ENCODE measurements around the gene NFASC. TPM values are rescaled to one million over a fixed set of nuclear protein-coding genes. Genes with fewer than 3 reads are reported as not detected.
A peak's percentile ranks its signal among the peaks of the same experiment; 100 is the strongest.

Gene NFASC
- total RNA-seq, 8 experiments from 2014 or later: 0.56 to 85.7 (median 43.3) TPM

DNA sequence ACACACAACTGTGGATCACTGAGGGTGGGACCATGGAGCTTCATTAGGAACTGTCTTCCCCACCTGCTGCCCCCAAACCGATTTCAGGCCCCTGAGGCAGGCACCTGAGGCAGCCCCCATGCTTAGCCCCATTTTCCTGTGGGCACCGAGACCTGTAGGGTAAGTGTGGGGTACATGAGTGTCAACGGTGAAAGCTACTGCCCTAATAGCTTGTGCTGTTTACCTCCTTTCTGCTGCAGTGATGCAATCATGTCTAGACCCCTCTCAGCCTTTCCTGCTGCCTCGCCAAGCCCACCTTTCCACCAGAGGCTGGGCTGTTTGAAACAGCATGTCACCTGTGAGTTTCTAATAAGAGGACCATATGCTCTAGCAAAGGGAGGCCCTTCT, 53.0 kb downstream of the NFASC start:
- H3K27ac ChIP-seq: peak overlapping the region; percentile 83 to 90
- peak in 4 of 8 experiments; percentile 25 to 39 (median 34) for ATAC-seq (replicated peaks in 6 of 8)
- in situ Hi-C loops (cut with MboI; ENCODE audit: low pct_unique_long_range_greater_than_20kb in 2 of 9, low sequenced_read_pairs in 9 of 9, unreplicated experiment in 9 of 9): no loop called here
- 20 to 100% (median 73%) methylated on average over 1 to 2 of the region's 4 CpGs; no CpG with 5 or more reads in 7 of the 10 experiments for WGBS, 10 experiments
- peaks cover 56 to 60% of the 10 kb centered on the region in 2 donors for H3K4me1 ChIP-seq (replicated peaks in 1 of 2)
- H3K4me3 ChIP-seq: no peak overlapping the region

DNA sequence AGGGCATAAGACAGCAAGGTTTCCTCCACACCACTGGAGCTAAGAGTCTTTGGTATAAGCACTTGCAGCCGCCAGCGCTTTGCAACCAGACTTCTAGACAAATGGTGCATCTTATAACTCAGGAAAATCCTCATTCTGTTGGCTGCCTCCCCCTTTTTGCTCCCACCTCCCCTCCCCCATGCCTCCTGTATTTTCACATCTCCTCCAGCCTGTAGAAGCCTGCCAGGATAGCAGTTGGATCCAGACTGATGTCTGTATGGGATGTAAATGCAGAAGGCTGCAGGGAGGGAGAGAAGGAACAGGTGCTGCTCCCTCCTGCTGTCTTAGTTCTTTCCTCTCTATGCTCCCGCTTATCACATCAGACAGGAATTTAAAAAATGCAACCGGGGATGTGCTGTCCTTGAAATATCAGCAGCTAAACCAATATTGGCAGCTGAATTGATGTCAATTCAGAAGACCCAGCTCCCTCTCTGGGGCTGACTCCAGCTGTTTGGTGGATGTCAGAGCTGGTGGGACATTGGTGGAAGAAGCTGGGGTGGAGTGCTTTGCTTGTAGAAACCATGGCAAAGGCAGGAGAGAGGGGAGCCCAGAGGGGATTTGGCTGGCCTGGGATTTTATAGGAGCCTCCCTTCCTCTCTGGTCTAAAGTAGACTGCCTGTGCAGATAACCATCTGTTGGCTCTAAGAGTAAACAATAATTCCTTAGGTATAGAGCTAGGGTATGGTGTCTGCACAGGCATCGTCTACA, 53.5 kb downstream of the NFASC start:
- Histone ChIP-seq H3K27ac (peak overlapping the region; percentile 83 to 90), H3K4me1 (replicated peaks in 1 of 2) (peaks cover 62 to 66% of the 10 kb centered on the region in 2 donors), H3K4me3 (no peak overlapping the region)
- in situ Hi-C loops (cut with MboI; ENCODE audit: low pct_unique_long_range_greater_than_20kb in 2 of 9, low sequenced_read_pairs in 9 of 9, unreplicated experiment in 9 of 9): no loop called here
- WGBS, 10 experiments: 20 to 78% (median 60%) methylated on average over 1 to 4 of the region's 5 CpGs; no CpG with 5 or more reads in 4 of the 10 experiments
- ATAC-seq (replicated peaks in 6 of 8): peak in 7 of 8 experiments; percentile 35 to 70 (median 63)

DNA sequence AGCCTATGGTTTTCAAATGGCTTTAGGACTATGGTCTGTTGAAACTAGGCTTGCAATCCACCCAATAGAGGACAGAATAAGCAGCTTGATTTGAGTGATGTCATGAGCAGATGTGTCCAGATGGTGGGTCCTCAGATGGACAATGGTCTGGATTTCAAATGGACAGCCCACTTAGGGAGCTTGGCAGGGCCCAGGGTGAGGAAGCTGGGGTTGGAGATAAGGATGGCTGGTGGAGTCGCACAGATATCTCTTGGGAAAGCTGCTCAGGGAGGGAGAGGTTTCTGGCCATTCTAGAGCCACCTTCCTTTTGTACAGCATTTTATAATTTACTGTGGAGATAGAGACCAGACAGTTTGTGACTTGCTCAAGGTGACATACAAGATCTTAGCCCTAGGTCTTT, 55.0 kb downstream of the NFASC start:
- in situ Hi-C loops (cut with MboI; ENCODE audit: low pct_unique_long_range_greater_than_20kb in 2 of 9, low sequenced_read_pairs in 9 of 9, unreplicated experiment in 9 of 9): loop anchor here in 6 of 9 experiments (25.0 kb wide), 3 partner anchors 88 to 363 kb away; no protein-coding TSS in a partner anchor
- no peak overlapping the region for H3K27ac ChIP-seq
- 60 to 100% (median 91%) methylated on average over 1 of the region's 1 CpG; no CpG with 5 or more reads in 6 of the 10 experiments for WGBS, 10 experiments
- no peak overlapping the region for H3K4me3 ChIP-seq
- no peak for ATAC-seq (replicated peaks in 6 of 8)
- peaks cover 69 to 77% of the 10 kb centered on the region in 2 donors for H3K4me1 ChIP-seq (replicated peaks in 1 of 2)

DNA sequence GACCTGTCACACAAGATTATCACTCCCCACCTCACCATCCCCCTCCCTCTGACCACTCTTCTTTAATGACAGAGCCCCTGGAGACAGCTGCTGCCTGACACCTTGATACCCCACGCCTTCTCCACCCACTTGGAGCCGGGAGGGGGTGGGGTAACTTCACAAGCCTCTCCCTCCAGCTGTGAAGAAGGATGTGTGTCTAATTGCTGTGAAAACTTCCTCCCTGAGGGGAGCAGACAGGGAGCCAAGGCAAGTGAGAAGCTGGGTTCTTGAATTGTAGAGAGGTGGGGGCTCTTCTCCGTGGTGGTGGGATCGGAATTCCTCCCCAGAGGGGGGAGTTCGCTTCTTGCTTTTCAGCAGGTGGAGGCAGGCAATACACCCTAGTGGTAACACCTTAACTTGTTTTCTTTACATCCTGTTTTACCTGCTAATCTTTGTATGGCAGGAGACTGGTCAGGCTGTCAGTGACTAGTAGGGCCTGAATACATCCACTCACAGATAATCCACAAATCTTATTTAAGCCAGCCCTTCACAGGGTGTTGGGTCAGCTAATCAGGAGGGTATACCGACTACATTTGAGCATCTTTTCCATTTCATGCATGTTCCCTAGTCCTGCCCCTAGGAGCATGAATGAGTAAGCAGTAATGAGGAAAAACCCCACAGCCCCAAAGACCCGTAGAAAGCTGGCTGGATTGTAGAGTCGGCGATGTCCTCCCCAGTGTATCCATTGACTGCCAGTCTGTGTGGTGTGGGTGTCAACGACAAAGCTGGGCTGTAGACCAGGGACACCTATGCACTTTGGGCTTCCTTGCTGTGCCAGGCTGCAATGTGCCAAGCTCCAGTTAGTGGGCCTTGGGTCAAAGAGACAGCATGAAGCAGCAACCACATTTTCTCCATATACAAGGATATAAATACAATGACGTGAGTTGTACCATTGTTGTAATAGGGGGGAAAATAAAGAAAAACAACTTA, 57.3 kb downstream of the NFASC start:
- WGBS, 10 experiments: 20 to 80% (median 61%) methylated on average over 1 to 7 of the region's 11 CpGs; no CpG with 5 or more reads in 1 of the 10 experiments
- Histone ChIP-seq H3K4me1 (replicated peaks in 1 of 2) (peaks cover 60 to 63% of the 10 kb centered on the region in 2 donors), H3K4me3 (no peak overlapping the region), H3K27ac (peak overlapping the region in 1 of 2 donors; percentile 13)
- ATAC-seq (replicated peaks in 6 of 8): no peak
- in situ Hi-C loops (cut with MboI; ENCODE audit: low pct_unique_long_range_greater_than_20kb in 2 of 9, low sequenced_read_pairs in 9 of 9, unreplicated experiment in 9 of 9): loop anchor here in 6 of 9 experiments (25.0 kb wide), 3 partner anchors 91 to 366 kb away; no protein-coding TSS in a partner anchor

DNA sequence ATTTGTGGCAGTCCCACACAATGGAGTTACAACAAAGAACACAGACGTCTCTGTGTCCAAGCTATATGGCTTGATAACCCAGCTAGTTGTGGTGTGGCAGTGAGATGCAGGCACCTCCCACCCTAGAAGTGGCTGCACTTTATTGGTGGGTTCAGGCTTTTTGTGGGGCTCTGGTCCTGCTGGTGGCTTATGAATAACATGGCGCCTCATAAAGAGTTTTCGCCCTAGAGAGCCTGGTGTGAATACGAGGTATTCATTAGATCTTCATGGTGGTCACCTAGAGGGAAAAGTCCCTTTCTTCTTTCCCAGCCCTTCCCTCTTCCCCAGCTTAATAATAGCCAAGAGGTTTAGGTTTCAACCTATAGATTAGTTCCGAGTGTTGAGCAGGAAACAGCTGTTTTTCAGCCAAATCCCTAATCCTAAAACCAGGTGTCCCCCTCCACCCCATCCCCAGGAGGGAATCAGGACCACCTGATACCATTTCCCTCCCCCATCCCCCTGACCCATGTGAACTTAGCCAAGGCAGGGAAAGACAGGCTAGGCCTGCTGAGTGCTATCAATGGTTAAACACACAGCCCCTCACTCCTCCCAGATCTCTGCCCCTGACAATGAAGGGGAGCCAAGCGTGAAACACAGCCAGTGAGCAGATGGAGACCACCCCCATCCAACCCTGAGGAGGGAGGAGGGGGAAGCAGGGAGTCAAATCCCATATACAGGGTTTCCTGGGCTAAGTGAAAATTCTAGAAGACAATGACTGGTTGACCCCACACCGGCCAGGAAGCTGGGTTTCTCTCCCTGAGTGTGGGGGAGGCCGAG, 58.2 kb downstream of the NFASC start:
- in situ Hi-C loops (cut with MboI; ENCODE audit: low pct_unique_long_range_greater_than_20kb in 2 of 9, low sequenced_read_pairs in 9 of 9, unreplicated experiment in 9 of 9): loop anchor here in 6 of 9 experiments (25.0 kb wide), 3 partner anchors 92 to 367 kb away; no protein-coding TSS in a partner anchor
- 0 to 53% (median 30%) methylated on average over 1 to 7 of the region's 8 CpGs; no CpG with 5 or more reads in 1 of the 10 experiments for WGBS, 10 experiments
- peak in 3 of 8 experiments; percentile 25 to 42 (median 40) for ATAC-seq (replicated peaks in 6 of 8)
- peak overlapping the region; percentile 23 to 52 for H3K27ac ChIP-seq
- no peak overlapping the region for H3K4me3 ChIP-seq
- peaks cover 51 to 54% of the 10 kb centered on the region in 2 donors for H3K4me1 ChIP-seq (replicated peaks in 1 of 2)

DNA sequence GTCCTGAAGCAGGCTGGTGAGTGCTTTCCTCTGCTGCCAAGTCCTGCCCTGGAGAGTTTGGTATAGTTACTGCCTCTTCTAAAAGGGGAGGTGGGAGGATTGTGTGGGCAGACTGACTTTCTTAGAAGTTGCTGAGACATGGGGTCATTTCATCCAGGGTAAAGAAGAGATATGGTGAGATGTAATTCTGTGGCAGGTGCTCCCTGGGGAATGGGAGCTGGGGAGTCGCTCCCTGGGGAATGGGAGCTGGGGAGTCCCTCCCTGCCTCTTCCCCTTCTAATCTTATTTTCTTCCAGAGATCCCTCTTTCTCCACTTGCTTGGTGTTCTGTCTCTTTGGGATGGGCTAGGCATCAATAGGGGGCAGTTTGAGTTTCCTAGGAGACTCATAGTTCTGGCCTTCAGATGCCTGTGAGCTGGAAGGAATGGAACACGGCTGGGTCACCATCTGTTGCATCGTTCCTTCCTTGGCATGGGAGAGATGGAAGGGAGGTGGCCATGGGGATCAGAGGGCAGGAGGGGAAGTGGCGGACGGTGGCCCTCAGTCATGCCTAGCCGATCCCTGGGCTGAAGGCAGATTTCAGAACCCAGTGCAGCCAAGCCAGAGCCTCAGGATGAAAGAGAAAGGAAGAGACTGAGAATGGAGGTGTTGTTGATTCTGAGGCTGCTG, 59.0 kb downstream of the NFASC start:
- in situ Hi-C loops (cut with MboI; ENCODE audit: low pct_unique_long_range_greater_than_20kb in 2 of 9, low sequenced_read_pairs in 9 of 9, unreplicated experiment in 9 of 9): loop anchor here in 6 of 9 experiments (10.0 to 25.0 kb wide), 4 partner anchors 92 to 367 kb away; no protein-coding TSS in a partner anchor
- WGBS, 10 experiments: 51 to 67% (median 56%) methylated on average over 1 to 5 of the region's 6 CpGs; no CpG with 5 or more reads in 7 of the 10 experiments

DNA sequence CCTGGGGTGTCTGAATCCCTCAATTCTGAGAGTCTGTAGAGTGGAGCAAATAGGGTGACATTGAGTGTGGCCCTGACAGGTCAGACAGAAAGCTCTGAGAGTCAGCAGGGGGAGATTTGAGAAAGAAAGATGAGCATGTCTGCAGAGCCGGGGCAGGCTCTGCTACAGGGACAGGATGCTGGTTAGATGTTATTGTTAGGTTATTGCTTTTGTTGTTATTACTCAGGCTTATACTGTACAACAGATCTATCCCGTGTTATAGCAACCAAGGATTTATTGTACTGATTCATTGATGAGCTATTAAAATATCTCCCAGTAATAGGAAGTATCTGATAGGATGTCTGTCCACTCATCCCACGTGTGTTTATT, 59.5 kb downstream of the NFASC start:
- Histone ChIP-seq H3K4me1 (replicated peaks in 1 of 2) (peaks cover 41 to 42% of the 10 kb centered on the region in 2 donors), H3K27ac (peak overlapping the region; percentile 25 to 52), H3K4me3 (no peak overlapping the region)
- ATAC-seq (replicated peaks in 6 of 8): peak in 5 of 8 experiments; percentile 14 to 76 (median 48)
- in situ Hi-C loops (cut with MboI; ENCODE audit: low pct_unique_long_range_greater_than_20kb in 2 of 9, low sequenced_read_pairs in 9 of 9, unreplicated experiment in 9 of 9): loop anchor here in 6 of 9 experiments (10.0 to 25.0 kb wide), 4 partner anchors 93 to 368 kb away; no protein-coding TSS in a partner anchor
- 20 to 100% (median 65%) methylated on average over 1 to 3 of the region's 3 CpGs; no CpG with 5 or more reads in 2 of the 10 experiments for WGBS, 10 experiments

More for the DNA sequence above, 59.0 kb downstream of the NFASC start:
- no peak overlapping the region for H3K4me3 ChIP-seq
- H3K4me1 ChIP-seq (replicated peaks in 1 of 2): peaks cover 43 to 46% of the 10 kb centered on the region in 2 donors
- ATAC-seq (replicated peaks in 6 of 8): peak in 5 of 8 experiments; percentile 21 to 39 (median 34)
- H3K27ac ChIP-seq: peak overlapping the region; percentile 24 to 52

DNA sequence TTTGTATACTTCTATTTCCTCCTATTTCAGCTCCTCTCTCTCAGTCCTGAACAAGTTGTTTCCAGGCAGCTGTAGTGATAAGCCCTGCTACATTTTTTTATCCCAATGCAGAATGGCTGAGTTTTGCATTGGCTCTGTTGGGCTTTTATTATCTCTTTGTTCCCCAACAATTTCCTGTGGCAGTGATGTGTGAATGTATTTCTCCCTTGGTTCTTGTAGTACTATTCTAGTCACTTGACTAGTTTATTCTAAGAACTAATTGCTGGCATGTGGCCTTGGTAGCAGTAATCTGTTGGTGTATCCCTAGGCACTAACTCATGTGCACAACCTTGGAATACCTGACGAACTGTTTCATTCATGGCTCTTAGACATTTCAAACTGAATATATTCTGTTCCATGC, 60.7 kb downstream of the NFASC start:
- in situ Hi-C loops (cut with MboI; ENCODE audit: low pct_unique_long_range_greater_than_20kb in 2 of 9, low sequenced_read_pairs in 9 of 9, unreplicated experiment in 9 of 9): loop anchor here in 6 of 9 experiments (10.0 to 25.0 kb wide), 4 partner anchors 94 to 369 kb away; no protein-coding TSS in a partner anchor
- H3K4me1 ChIP-seq (replicated peaks in 1 of 2): peaks cover 40 to 43% of the 10 kb centered on the region in 2 donors
- H3K4me3 ChIP-seq: no peak overlapping the region
- 33 to 88% (median 85%) methylated on average over 1 of the region's 1 CpG; no CpG with 5 or more reads in 5 of the 10 experiments for WGBS, 10 experiments
- ATAC-seq (replicated peaks in 6 of 8): peak in 2 of 8 experiments; percentile 15 to 16
- no peak overlapping the region for H3K27ac ChIP-seq

DNA sequence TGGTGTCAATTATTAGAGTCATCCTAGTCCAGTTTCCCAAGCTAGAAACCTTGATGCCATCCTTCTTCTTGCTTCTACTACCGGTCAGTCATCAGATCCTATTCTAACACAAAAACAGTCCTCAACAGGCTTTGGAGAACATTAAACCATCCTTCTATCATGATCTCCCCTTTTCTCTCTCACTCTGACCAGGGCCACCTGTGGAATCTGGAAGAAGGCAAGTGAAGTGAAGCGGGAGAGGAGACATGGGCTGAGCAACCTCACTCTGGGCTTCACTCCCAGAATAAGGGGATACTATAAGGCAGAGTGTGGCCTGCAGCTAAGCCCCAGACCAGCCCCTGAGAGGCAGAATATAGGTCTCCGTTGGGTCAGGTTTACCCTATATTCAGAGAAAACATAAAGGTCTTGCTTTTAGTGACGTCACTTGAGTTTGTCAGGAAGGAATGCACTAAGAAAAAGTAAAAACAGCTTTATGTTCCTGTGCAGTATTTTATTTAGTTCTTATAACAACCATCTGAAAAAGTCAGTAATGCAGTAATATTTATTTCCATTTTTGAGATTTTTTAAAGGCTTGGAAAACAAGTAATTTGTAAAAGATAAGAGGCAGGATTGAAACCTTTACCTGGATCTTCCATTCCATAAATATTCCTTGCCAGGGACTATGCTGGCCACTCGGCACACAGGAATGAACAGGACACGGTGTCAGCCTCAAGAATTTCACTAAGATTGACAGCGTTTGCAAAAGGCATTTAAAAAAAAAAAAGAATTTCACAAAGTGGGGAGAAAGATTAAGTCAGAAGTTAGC, 61.3 kb downstream of the NFASC start:
- no peak for ATAC-seq (replicated peaks in 6 of 8)
- WGBS, 10 experiments: 33 to 100% (median 82%) methylated on average over 2 to 7 of the region's 7 CpGs
- Histone ChIP-seq H3K27ac (no peak overlapping the region), H3K4me1 (replicated peaks in 1 of 2) (peaks cover 40 to 43% of the 10 kb centered on the region in 2 donors), H3K4me3 (no peak overlapping the region)
- in situ Hi-C loops (cut with MboI; ENCODE audit: low pct_unique_long_range_greater_than_20kb in 2 of 9, low sequenced_read_pairs in 9 of 9, unreplicated experiment in 9 of 9): loop anchor here in 6 of 9 experiments (10.0 to 25.0 kb wide), 4 partner anchors 95 to 370 kb away; no protein-coding TSS in a partner anchor

DNA sequence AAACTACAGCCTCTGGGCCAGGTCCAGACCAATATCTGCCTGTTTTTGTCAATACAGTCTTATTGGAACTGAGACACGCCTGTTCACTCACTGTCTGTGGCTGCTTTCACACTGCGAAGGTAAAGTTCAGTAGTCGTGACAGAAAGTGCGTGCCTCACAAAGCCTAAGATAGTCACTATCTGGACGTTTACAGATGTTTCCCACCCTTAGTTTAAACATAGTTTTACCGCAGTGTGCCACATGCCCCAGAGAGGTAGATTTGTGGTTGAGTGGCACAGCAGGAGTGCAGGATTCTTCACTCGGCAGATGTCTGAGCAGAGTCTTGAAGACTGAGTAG, 61.9 kb downstream of the NFASC start:
- in situ Hi-C loops (cut with MboI; ENCODE audit: low pct_unique_long_range_greater_than_20kb in 2 of 9, low sequenced_read_pairs in 9 of 9, unreplicated experiment in 9 of 9): loop anchor here in 6 of 9 experiments (10.0 to 25.0 kb wide), 4 partner anchors 95 to 370 kb away; no protein-coding TSS in a partner anchor
- no peak for ATAC-seq (replicated peaks in 6 of 8)
- H3K4me1 ChIP-seq (replicated peaks in 1 of 2): peaks cover 38 to 42% of the 10 kb centered on the region in 2 donors
- H3K27ac ChIP-seq: no peak overlapping the region
- H3K4me3 ChIP-seq: no peak overlapping the region
- WGBS, 10 experiments: 8 to 100% (median 81%) methylated on average over 1 to 7 of the region's 7 CpGs
